WTC11 (cell line): ENCODE results near the gene TCF7L2. TPM values are rescaled to one million over a fixed set of nuclear protein-coding genes. Genes with fewer than 3 reads are reported as not detected.

ENCODE experiments used
- ATAC-seq: fragments of 200-7000 bp; cut with Tn5 transposase; 2 replicates; pipeline ENCODE4 v1.10.0; 2021; ENCODE audit warnings: mild to moderate bottlenecking, moderate library complexity
- CTCF ChIA-PET: fragments of 300-600 bp; sonication (Branson Sonifier 250); formaldehyde crosslinking; loops from one replicate; lab custom pipeline; 2021; ENCODE audit warnings: antibody characterized with exemption; lab: Charles Lee
- POLR2A ChIA-PET: fragments of 350-600 bp; sonication (Branson Sonifier 250); formaldehyde crosslinking; loops from one replicate; lab custom pipeline; 2021; ENCODE audit warnings: antibody characterized with exemption; lab: Charles Lee
- DNase-seq: peaks from one replicate; pipeline ENCODE4 v3.0.0; 2021; ENCODE audit warnings: low spot score
- H3K27ac Mint-ChIP-seq: 2 replicates; pipeline ENCODE4 v1.8.0; 2021; ENCODE audit warnings: mixed read lengths
- H3K27me3 Mint-ChIP-seq: 2 replicates; pipeline ENCODE4 v1.8.0; 2021; ENCODE audit warnings: low read depth, mild to moderate bottlenecking, moderate library complexity, mixed read lengths
- H3K36me3 Mint-ChIP-seq: 2 replicates; pipeline ENCODE4 v1.8.0; 2021; ENCODE audit warnings: mixed read lengths
- H3K4me1 Mint-ChIP-seq: 2 replicates; pipeline ENCODE4 v1.8.0; 2022; ENCODE audit warnings: mixed read lengths
- H3K4me3 Mint-ChIP-seq: 2 replicates; pipeline ENCODE4 v1.8.0; 2021; ENCODE audit warnings: mild to moderate bottlenecking, moderate library complexity, mixed read lengths
- H3K9me3 Mint-ChIP-seq: 2 replicates; pipeline ENCODE4 v1.8.0; 2021; ENCODE audit warnings: mixed read lengths
- CREB1 ChIP-seq: sonication (generic); formaldehyde crosslinking; IDR thresholded peaks from 2 replicates; pipeline ENCODE4 v1.8.0; 2023; ENCODE audit warnings: mild to moderate bottlenecking, missing genetic modification reagents
- ELF4 ChIP-seq: sonication (generic); formaldehyde crosslinking; IDR thresholded peaks from 2 replicates; pipeline ENCODE4 v1.8.1; 2022; ENCODE audit warnings: low read depth, mild to moderate bottlenecking, moderate library complexity, missing genetic modification reagents
- JUN ChIP-seq: sonication (generic); formaldehyde crosslinking; IDR thresholded peaks from 2 replicates; pipeline ENCODE4 v1.8.0; 2023; ENCODE audit warnings: mild to moderate bottlenecking, missing genetic modification reagents
- KAT7 ChIP-seq: sonication (generic); formaldehyde crosslinking; IDR thresholded peaks from 2 replicates; pipeline ENCODE4 v1.8.1; 2023; ENCODE audit warnings: missing genetic modification reagents, mild to moderate bottlenecking, borderline replicate concordance
- MYBL2 ChIP-seq: sonication (generic); formaldehyde crosslinking; IDR thresholded peaks from 2 replicates; pipeline ENCODE4 v1.8.1; 2023; ENCODE audit warnings: mild to moderate bottlenecking, moderate library complexity, missing genetic modification reagents
- RORB ChIP-seq: fragments of 250-450 bp; sonication (Bioruptor Pico); IDR thresholded peaks from 2 replicates; pipeline ENCODE4 v1.9.0; 2021; ENCODE audit warnings: mild to moderate bottlenecking
- SOX15 ChIP-seq: fragments of 250-450 bp; sonication (Bioruptor Pico); IDR thresholded peaks from 2 replicates; pipeline ENCODE4 v1.9.0; 2021; ENCODE audit warnings: mild to moderate bottlenecking
- TEAD1 ChIP-seq: sonication (generic); formaldehyde crosslinking; IDR thresholded peaks from 2 replicates; pipeline ENCODE4 v1.8.0; 2022; ENCODE audit warnings: mild to moderate bottlenecking, missing genetic modification reagents
- TP53 ChIP-seq: sonication (generic); formaldehyde crosslinking; IDR thresholded peaks from 2 replicates; pipeline ENCODE4 v1.8.1; 2023; ENCODE audit warnings: mild to moderate bottlenecking, missing genetic modification reagents
- ZBTB21 ChIP-seq: sonication (generic); formaldehyde crosslinking; IDR thresholded peaks from 2 replicates; pipeline ENCODE4 v1.8.1; 2023; ENCODE audit warnings: mild to moderate bottlenecking, missing genetic modification reagents, borderline replicate concordance
- total RNA-seq: library from RNA; stranded (reverse); gene quantifications from 3 replicates; pipeline ENCODE4 v1.2.3, GENCODE V29; 2021
- TF ChIP-seq, protein P1 (sequence below): sonication (generic); formaldehyde crosslinking; IDR thresholded peaks from 2 replicates; pipeline ENCODE4 v1.8.0; 2022; ENCODE audit warnings: missing genetic modification reagents
- TF ChIP-seq, protein P2 (sequence below): sonication (generic); formaldehyde crosslinking; IDR thresholded peaks from 2 replicates; pipeline ENCODE4 v1.8.1; 2023; ENCODE audit warnings: mild to moderate bottlenecking, missing genetic modification reagents, moderate library complexity
- TF ChIP-seq, protein P3 (sequence below): sonication (generic); formaldehyde crosslinking; IDR thresholded peaks from 2 replicates; pipeline ENCODE4 v1.8.1; 2023; ENCODE audit warnings: mild to moderate bottlenecking, missing genetic modification reagents, moderate library complexity
- TF ChIP-seq, protein P4 (sequence below): sonication (generic); formaldehyde crosslinking; IDR thresholded peaks from 2 replicates; pipeline ENCODE4 v1.8.1; 2023; ENCODE audit warnings: mild to moderate bottlenecking, missing genetic modification reagents

The TCF7L2 gene
- total RNA-seq, 1 experiment from 2014 or later, result 44.5 TPM

DNA sequence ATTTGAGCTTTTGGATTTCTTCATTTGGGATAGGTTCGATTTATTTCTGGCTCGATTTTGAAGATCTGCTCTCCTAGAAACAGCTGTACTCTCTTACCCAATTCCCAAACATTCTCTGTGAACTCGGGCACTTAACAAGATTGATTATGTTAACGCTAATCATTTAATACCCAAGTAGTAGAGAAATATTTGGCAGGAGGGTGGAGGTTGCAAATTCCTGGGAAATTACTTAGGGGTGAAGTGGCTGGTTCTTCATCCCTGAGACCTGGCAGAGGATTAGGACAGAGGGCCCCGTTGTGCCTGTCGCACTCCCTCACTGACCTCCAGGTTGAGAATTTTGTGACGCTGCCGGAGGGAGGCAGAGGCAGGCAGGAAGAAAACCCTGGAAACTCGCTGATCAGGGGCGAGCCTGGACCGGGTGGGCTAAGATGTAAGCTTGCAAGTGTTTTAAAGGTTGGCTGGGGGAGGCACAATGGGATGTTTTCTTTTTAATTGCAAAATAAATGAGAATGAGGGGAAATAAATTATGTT, 182.6 kb downstream of the TCF7L2 start (continued):
- TF ChIP-seq, protein P1, sequence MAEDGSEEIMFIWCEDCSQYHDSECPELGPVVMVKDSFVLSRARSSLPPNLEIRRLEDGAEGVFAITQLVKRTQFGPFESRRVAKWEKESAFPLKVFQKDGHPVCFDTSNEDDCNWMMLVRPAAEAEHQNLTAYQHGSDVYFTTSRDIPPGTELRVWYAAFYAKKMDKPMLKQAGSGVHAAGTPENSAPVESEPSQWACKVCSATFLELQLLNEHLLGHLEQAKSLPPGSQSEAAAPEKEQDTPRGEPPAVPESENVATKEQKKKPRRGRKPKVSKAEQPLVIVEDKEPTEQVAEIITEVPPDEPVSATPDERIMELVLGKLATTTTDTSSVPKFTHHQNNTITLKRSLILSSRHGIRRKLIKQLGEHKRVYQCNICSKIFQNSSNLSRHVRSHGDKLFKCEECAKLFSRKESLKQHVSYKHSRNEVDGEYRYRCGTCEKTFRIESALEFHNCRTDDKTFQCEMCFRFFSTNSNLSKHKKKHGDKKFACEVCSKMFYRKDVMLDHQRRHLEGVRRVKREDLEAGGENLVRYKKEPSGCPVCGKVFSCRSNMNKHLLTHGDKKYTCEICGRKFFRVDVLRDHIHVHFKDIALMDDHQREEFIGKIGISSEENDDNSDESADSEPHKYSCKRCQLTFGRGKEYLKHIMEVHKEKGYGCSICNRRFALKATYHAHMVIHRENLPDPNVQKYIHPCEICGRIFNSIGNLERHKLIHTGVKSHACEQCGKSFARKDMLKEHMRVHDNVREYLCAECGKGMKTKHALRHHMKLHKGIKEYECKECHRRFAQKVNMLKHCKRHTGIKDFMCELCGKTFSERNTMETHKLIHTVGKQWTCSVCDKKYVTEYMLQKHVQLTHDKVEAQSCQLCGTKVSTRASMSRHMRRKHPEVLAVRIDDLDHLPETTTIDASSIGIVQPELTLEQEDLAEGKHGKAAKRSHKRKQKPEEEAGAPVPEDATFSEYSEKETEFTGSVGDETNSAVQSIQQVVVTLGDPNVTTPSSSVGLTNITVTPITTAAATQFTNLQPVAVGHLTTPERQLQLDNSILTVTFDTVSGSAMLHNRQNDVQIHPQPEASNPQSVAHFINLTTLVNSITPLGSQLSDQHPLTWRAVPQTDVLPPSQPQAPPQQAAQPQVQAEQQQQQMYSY (CRISPR knock-in tag), result peak; percentile 96

DNA sequence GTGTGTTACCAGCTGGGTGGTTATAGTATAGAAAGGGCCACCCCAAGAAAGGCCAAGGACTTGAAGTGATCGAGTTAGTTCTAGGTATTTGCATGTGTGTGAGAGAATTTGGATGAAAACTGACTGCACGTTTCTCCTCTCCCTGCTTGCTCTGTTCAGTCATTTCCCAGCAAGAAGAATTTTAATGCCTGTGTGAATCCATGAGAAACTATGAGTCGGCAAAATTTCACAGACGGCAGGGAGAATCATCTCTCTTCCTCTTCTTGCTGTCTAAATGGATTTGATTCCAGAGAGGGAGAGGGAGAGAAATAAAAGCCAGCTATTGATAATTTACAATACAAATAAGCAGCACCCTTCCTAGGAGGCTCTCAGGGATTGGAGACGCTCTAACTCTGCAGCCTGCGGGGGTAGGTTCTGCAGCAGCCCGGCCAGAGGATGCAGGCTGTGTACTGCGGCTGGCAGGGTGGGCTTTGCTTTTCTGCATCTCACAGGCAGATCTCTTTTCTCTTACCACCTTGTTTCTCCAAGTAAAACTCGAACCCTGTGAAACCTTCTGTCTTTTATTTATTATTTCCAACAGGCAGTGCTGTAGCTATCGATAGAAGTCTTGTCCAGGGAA, 183.6 kb downstream of the TCF7L2 start:
- ATAC-seq, result no peak
- TF ChIP-seq, protein P2, sequence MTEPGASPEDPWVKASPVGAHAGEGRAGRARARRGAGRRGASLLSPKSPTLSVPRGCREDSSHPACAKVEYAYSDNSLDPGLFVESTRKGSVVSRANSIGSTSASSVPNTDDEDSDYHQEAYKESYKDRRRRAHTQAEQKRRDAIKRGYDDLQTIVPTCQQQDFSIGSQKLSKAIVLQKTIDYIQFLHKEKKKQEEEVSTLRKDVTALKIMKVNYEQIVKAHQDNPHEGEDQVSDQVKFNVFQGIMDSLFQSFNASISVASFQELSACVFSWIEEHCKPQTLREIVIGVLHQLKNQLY (CRISPR knock-in tag), result no peak
- TF ChIP-seq JUN (no peak), ZBTB21 (CRISPR knock-in tag) (no peak), CREB1 (CRISPR knock-in tag) (no peak), KAT7 (no peak), RORB (no peak), SOX15 (no peak)
- TF ChIP-seq, protein P3, sequence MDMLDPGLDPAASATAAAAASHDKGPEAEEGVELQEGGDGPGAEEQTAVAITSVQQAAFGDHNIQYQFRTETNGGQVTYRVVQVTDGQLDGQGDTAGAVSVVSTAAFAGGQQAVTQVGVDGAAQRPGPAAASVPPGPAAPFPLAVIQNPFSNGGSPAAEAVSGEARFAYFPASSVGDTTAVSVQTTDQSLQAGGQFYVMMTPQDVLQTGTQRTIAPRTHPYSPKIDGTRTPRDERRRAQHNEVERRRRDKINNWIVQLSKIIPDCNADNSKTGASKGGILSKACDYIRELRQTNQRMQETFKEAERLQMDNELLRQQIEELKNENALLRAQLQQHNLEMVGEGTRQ (CRISPR knock-in tag), result no peak
- H3K27ac Mint-ChIP-seq, result peak overlapping the region; percentile 53
- peaks cover 92% of the 10 kb centered on the region for H3K4me1 Mint-ChIP-seq
- no peaks in the 10 kb centered on the region for H3K9me3 Mint-ChIP-seq
- ChIA-PET CTCF (interaction anchor here (1.1 kb wide), 1 partner anchor 251 kb away, joined by 3 read pairs; no protein-coding TSS in a partner anchor), POLR2A (no interaction called here)
- no peak overlapping the region for H3K4me3 Mint-ChIP-seq
- no peaks in the 10 kb centered on the region for H3K36me3 Mint-ChIP-seq
- H3K27me3 Mint-ChIP-seq, result no peaks in the 10 kb centered on the region
- no peak for DNase-seq

DNA sequence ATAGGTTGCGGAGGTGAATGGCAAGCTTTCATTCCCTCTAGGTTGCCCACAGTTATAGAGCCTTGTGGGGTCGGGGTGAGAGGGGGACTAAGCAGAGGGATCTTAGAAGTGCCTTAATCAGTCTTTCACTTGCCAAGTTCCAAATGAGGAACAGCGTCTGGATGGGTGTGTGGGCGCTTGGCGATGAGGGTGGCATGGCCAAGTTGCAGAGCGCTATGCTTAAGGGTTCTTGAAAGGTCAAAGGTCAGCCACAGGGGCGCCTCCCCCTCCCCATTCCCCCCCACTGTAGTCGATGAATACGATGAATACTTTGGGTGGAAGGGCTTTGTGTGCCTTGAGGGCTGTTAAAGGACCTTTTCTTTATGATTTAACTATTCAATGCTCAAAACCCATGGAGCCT, 185.0 kb downstream of the TCF7L2 start:
- ATAC-seq, result peak; percentile 59
- Mint-ChIP-seq H3K36me3 (no peaks in the 10 kb centered on the region), H3K9me3 (no peaks in the 10 kb centered on the region), H3K4me3 (peak overlapping the region; percentile 50), H3K4me1 (peaks cover 92% of the 10 kb centered on the region), H3K27ac (peak overlapping the region; percentile 55; the same call in 1 of the 2 replicates), H3K27me3 (no peaks in the 10 kb centered on the region)
- ChIA-PET CTCF (interaction anchor here (1.2 to 1.3 kb wide), 2 partner anchors 19 to 54 kb away, joined by 3 read pairs; no protein-coding TSS in a partner anchor), POLR2A (no interaction called here)
- peak; percentile 70; the same call in 1 of the 2 replicates for TF ChIP-seq TEAD1 (CRISPR knock-in tag)
- no peak for TF ChIP-seq ELF4
- DNase-seq, result peak; percentile 29

DNA sequence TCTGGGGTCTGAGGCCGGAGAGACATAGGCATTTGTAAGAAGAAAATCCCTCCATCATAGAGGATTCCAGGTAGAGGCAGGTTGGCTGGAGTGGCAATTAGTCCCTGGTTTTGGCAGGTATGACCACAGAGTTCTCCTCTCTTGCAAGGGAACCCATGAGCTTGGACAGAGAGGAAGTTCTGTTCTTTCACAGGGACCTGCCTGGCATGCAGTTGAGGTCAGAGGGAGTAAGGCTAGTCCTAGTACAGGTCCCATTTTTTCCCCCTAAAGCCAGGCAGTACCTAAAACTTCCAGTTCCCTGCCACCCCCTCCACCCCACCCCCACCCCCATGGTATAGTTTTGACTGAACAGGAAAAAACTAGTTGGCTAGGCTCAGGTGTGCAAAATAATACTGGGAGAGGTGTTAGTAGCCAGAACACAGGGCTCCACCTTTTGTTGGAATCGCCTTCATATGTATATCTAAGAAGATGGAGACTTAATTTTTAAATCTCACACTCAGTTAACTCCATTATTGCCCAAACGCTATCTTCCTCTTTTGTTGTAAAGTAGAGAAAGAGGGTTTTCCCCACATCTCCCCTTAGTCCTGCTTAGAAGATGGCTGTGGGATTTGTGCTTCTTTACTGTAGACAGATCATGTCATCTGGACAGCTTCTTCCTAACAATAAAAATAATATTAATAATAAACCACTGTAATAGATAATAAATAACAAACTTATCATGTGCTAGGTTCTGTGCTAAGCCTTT, 188.1 kb downstream of the TCF7L2 start:
- ATAC-seq, result no peak
- H3K27me3 Mint-ChIP-seq, result no peaks in the 10 kb centered on the region
- H3K27ac Mint-ChIP-seq, result peak overlapping the region; percentile 47; the same call in 1 of the 2 replicates
- no peak for DNase-seq
- H3K4me3 Mint-ChIP-seq, result no peak overlapping the region
- CTCF ChIA-PET, result no interaction called here
- H3K36me3 Mint-ChIP-seq, result peaks cover 6% of the 10 kb centered on the region
- no peak for TF ChIP-seq JUN
- no peak for TF ChIP-seq TP53 (CRISPR knock-in tag)
- TF ChIP-seq MYBL2 (CRISPR knock-in tag), result no peak
- TF ChIP-seq, protein P4, sequence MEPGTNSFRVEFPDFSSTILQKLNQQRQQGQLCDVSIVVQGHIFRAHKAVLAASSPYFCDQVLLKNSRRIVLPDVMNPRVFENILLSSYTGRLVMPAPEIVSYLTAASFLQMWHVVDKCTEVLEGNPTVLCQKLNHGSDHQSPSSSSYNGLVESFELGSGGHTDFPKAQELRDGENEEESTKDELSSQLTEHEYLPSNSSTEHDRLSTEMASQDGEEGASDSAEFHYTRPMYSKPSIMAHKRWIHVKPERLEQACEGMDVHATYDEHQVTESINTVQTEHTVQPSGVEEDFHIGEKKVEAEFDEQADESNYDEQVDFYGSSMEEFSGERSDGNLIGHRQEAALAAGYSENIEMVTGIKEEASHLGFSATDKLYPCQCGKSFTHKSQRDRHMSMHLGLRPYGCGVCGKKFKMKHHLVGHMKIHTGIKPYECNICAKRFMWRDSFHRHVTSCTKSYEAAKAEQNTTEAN (CRISPR knock-in tag), result no peak
- H3K4me1 Mint-ChIP-seq, result peaks cover 78% of the 10 kb centered on the region
- POLR2A ChIA-PET, result no interaction called here
- H3K9me3 Mint-ChIP-seq, result no peaks in the 10 kb centered on the region
